AG04449 (cell line): ENCODE data around the gene ZNF541.

Experiments
- CTCF ChIA-PET: fragments of 350-600 bp; formaldehyde crosslinking; extraction: SDS; loops from one replicate; lab custom pipeline; 2021; ENCODE audit warnings: antibody characterized with exemption; lab: Yijun Ruan, JAX
- POLR2A ChIA-PET: fragments of 400-600, 350-600 bp; formaldehyde crosslinking; extraction: SDS; loops from one replicate; lab custom pipeline; 2020; ENCODE audit warnings: antibody characterized with exemption, inconsistent platforms; lab: Yijun Ruan, JAX
- DNase-seq: peaks from one replicate; pipeline ENCODE4 v3.0.0-alpha.2; 2010; ENCODE audit warnings: low read depth, low spot score
- H3K4me3 ChIP-seq: 2 replicates; pipeline ENCODE4 v1.5.1; 2011; ENCODE audit warnings: low read depth, mild to moderate bottlenecking, control low read depth, low read length
- TF ChIP-seq, protein P1 (sequence below): IDR thresholded peaks from one replicate; pipeline ENCODE4 v1.5.1; 2011; ENCODE audit warnings: mild to moderate bottlenecking, moderate library complexity, low read length, control low read depth, inconsistent platforms; ENCODE audit not compliant: insufficient read depth; ENCODE audit errors: missing control alignments

ZNF541 gene

DNA sequence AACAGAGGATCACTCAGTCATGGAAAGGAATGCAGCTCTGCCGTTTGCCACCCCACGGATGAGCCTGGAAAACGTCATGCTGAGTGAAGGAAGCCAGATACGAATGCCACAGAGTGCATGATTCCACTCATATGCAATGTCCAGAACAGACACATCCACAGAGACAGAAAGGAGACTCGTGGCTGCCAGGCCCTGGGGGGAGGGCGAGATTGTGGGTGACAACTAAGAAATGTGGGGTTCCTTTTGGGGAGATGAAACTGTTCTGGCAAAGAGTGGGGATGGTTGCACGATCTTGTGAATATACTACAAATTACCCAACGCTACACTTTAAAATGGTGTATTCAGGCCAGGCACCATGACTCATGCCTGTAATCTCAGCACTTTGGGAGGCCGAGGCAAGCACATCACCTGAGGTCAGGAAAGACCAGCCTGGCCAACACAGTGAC is 30.9 kb downstream of the ZNF541 start:
- TF ChIP-seq, protein P1, sequence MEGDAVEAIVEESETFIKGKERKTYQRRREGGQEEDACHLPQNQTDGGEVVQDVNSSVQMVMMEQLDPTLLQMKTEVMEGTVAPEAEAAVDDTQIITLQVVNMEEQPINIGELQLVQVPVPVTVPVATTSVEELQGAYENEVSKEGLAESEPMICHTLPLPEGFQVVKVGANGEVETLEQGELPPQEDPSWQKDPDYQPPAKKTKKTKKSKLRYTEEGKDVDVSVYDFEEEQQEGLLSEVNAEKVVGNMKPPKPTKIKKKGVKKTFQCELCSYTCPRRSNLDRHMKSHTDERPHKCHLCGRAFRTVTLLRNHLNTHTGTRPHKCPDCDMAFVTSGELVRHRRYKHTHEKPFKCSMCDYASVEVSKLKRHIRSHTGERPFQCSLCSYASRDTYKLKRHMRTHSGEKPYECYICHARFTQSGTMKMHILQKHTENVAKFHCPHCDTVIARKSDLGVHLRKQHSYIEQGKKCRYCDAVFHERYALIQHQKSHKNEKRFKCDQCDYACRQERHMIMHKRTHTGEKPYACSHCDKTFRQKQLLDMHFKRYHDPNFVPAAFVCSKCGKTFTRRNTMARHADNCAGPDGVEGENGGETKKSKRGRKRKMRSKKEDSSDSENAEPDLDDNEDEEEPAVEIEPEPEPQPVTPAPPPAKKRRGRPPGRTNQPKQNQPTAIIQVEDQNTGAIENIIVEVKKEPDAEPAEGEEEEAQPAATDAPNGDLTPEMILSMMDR = no peak
- no peak for DNase-seq
- ChIA-PET POLR2A (no interaction called here), CTCF (interaction anchor here (2.6 kb wide), 1 partner anchor 27 kb away, joined by 12 read pairs; the partner anchor contains the start of gene NAPA)
- H3K4me3 ChIP-seq = no peak overlapping the region

DNA sequence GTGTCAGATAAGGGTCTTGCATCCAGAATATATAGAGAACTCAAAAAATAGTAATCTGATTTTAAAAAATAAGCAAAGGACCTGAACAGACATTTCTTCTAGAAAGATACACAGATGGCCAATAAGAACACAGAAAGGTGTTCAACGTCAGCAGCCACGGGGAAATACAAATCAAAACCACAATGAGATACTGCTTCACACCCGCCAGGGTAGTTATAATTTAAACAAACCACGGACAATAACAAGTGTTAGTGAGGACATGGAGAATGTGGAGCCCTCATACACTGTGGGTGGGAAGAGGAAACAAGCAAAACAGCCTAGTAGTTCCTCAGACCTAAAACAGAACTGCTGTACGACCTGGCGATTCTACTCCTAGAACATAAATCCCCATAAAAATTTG is 31.4 kb downstream of the ZNF541 start:
- TF ChIP-seq, protein P1 = no peak
- no peak for DNase-seq
- H3K4me3 ChIP-seq = no peak overlapping the region
- ChIA-PET CTCF (no interaction called here), POLR2A (no interaction called here)

DNA sequence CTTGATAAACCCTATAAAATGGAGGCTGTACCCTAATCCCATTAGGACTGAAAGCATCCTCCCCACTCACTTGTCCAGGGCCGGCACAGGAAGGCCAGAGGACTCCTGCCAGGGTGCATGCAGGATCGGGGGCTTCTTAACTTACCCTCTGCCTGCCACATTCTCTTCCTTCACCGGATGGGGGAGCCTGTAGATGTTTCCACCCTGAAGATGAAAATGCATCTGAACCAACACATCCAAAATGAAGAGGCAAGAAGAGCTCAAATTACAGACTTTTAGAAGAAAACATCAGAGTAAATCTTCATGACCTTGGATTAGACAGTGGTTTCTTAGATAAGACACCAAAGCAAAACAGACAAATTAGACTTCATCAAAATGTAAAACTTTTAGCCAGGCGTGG is 32.2 kb downstream of the ZNF541 start:
- ChIA-PET POLR2A (no interaction called here), CTCF (interaction anchor here (0.8 to 1.4 kb wide), 8 partner anchors 9 to 157 kb away, joined by 3 to 7 read pairs (median 4); no protein-coding TSS in a partner anchor)
- H3K4me3 ChIP-seq = no peak overlapping the region
- TF ChIP-seq, protein P1 = peak; percentile 58
- no peak for DNase-seq

DNA sequence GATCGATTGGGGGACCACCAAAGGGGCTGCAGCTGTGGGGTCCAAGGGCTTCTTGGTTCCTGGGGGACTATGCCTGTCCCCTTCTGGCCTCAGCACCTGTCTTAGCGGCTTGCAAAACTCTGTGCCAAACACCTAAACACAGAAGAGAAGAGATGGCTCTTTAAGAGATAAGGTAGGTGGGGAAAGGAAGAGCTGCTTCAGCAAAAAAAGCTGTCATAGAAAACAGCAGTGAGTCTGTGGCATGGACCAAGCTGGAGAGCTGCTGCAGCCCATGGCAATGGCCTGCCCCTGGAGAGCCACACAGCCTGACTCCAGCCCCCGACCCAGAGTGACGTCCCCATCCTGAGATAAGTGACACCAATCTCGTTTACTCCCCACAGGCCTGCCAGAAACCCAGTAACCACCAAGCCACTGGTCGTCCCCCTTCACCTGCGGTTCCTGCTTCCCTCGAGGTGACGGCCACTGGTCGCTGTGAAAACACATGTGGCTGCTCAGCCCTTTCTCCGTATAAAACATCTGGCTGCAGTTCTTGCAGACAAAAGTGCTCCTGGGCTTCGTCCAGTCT is 33.1 kb downstream of the ZNF541 start:
- DNase-seq = no peak
- TF ChIP-seq, protein P1 = no peak
- ChIA-PET POLR2A (no interaction called here), CTCF (interaction anchor here (0.8 to 1.7 kb wide), 6 partner anchors 11 to 160 kb away, joined by 3 to 5 read pairs (median 4); partner anchors contain the start of gene NAPA)
- H3K4me3 ChIP-seq = no peak overlapping the region

DNA sequence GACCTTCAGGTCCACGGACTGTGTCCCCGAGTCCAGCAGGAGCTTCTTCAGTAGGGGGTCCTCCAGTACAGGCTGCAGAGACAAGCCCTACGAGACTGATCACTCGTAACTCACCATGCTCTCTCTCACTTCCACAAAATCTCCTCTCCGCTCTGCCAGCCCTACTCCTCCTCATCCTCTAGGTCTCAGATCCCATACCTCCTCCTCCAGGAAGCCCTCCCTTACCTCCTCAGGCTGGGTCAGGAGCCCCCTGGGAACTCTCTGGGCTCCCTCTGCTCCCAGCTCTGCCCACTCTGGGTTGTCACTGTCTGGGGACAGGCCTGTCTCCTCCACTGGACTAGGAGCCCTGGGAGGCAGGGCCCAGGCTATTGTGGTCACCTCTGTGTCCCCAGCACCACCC is 34.1 kb downstream of the ZNF541 start:
- ChIA-PET POLR2A (no interaction called here), CTCF (interaction anchor here (0.6 to 1.7 kb wide), 2 partner anchors 23 to 519 kb away, joined by 3 to 5 read pairs; partner anchors contain the start of gene NAPA)
- TF ChIP-seq, protein P1 = no peak

DNA sequence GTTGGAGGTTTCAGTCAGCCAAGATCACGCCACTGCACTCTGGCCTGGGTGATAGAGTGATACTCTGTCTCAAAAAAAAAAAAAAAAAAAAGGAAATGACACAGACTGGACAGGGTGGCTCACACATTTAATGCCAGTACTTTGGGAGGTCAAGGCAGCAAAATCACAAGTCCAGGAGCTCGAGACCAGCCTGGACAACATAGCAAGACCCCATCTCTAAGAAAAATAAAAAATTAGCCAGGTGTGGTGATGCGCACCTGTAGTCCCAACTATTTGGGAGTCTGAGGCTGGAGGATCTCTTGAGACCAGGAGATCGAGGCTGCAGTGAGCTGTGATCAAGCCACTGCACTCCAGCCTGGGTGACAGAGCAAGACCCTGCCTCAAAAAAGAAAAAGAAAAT is 35.5 kb downstream of the ZNF541 start:
- TF ChIP-seq, protein P1 = no peak
- H3K4me3 ChIP-seq = no peak overlapping the region
- ChIA-PET CTCF (interaction anchor here (0.8 to 1.0 kb wide), 3 partner anchors 16 to 169 kb away, joined by 3 read pairs; no protein-coding TSS in a partner anchor), POLR2A (no interaction called here)
- DNase-seq = no peak

More for the DNA sequence above, 34.1 kb downstream of the ZNF541 start:
- no peak for DNase-seq
- no peak overlapping the region for H3K4me3 ChIP-seq
